ENCODE measurements around the gene IL31RA.

IL31RA gene

GRCh38 chr5:55900776-55901175, 49.6 kb downstream of the IL31RA start:
- DNase-seq (ENCODE audit: low read depth in 2 of 2, low spot score in 1 of 2): no peak

DNA sequence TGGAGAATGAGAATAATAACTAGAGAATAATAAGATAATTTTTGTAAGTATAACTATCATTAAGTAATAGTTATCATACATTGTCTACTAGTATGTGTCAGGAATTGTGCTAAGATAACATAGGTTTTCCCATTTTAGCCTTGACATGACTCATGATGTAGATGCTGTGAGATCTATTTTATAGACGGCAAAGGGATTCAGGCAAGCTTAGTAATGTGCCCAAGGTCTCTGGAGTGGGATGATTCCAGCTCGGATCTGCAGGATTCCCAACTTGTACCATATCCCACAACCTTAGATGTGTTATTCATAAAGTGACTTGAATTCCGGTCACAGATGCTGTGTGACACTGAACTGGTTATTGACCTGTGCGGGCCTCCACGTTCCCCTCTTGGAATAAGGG, 51.5 kb downstream of the IL31RA start:
- DNase-seq (ENCODE audit: low read depth in 2 of 2, low spot score in 1 of 2): no peak

DNA sequence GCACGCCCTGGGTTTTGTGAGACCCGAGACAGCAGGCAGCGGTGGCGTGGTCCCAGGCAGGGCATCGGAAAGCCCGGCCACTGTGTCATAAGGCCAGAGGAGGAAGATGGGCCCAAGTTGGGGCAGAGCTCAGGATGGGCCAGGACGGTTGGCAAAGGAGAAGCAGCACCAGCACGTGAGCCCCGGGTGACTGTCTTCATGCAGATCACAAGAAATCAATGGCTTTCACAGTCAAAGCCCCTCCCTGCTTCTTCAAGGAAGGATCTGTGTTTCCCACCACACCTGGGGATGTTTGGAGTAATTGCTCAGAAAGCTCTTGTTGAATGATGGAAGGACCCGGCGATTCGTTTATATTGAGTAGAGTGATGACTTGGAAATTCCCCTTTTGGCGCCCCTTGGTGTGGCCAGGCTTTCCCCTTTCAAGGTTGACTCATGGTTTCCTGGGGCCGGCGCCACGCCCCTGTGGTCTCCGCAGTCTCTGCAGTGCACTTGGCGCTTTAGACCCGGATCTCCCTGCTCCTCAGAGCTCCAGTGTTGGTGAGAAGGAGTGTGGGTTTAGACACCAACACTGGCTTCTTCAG, 52.1 kb downstream of the IL31RA start:
- peak; percentile 11 to 51 for DNase-seq (ENCODE audit: low read depth in 2 of 2, low spot score in 1 of 2)

- no peak for DNase-seq (ENCODE audit: low read depth in 2 of 2, low spot score in 1 of 2)
Observed at GRCh38 chr5:55904152-55904551, 53.0 kb downstream of the IL31RA start.

GRCh38 chr5:55905251-55905650, 54.1 kb downstream of the IL31RA start:
- no peak for DNase-seq (ENCODE audit: low read depth in 2 of 2, low spot score in 1 of 2)

DNA sequence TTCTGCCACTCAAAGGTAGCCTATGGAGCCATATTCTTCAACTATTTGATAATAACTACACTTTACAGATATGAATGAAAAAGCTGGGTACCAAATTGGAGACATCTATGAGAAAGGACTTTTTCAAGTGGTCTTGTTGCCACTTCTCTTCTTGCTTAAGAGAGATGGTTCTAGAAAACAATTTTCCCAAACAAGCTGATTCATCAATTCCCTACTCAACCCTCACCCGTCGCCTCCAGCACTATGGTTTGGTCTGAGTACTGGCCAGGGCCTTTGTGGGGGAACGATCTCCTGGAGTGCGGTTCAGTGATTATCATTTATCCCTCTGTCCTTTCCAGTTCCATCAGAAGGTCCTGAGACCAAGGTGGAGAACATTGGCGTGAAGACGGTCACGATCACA, 56.8 kb downstream of the IL31RA start:
- DNase-seq (ENCODE audit: low read depth in 2 of 2, low spot score in 1 of 2): no peak

DNA sequence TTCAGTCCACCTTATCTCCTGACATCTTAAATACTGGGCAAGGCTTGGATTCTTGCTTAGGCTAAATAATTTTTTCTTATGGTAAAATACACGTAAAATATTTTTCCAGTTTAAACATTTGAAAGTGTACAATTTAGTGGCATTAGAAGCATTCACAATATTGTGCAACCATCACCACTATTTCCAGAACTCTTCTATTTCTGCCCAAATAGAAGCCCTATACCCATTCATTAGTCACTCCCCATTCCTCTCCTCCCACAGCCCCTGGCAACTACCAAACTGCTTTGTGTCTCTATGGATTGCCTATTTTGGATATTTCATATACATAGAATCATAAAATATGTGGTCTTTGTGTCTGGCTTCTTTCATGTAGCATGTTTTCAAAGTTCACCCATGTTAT, 57.6 kb downstream of the IL31RA start:
- DNase-seq (ENCODE audit: low read depth in 2 of 2, low spot score in 1 of 2): no peak

- DNase-seq (ENCODE audit: low read depth in 2 of 2, low spot score in 1 of 2): no peak
Observed at GRCh38 chr5:55911784-55912653, 60.9 kb downstream of the IL31RA start.

DNA sequence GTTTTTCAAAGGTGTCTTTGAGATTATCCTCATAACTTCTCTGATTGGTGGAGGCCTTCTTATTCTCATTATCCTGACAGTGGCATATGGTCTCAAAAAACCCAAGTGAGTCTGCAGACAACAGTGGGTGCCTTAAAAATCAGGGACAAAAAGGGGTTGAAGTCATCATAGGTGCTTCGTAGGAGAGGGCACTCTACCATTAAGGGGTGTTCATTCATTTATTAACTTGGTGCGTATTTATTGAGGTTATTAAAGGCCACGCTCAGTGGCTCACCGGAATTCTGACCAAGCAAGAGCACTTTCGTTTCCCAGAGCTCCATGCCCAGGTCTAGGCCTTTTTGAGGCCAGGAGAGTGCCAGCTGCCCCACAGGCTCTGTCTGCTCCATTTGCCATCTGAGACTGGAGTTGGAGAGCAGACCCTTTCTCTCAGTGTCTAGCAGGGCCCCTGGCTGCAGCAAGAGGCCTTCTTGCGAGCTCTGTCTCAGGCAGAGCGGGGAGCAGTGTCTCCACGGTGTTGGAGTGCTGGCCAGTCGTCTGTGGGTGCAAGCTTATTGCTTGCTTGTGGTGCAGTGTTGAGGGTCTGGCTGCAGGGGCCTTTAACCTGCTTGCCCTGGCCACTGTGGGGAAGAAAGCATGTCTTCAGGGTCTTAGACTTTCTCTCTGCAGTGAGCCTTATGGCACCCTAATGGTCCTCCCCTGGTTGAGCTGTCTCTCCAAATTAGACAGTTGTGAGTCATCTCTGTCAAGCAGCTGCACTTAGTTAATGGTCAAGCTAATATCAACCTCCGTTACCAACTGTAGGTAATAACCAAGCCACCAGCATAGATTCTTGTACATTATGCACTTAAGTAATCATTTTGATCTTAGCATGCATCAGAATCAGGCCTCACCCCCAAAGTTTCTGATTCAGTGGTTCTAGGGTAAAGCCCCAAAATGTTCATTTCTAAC, 62.6 kb downstream of the IL31RA start:
- DNase-seq (ENCODE audit: low read depth in 2 of 2, low spot score in 1 of 2): no peak

DNA sequence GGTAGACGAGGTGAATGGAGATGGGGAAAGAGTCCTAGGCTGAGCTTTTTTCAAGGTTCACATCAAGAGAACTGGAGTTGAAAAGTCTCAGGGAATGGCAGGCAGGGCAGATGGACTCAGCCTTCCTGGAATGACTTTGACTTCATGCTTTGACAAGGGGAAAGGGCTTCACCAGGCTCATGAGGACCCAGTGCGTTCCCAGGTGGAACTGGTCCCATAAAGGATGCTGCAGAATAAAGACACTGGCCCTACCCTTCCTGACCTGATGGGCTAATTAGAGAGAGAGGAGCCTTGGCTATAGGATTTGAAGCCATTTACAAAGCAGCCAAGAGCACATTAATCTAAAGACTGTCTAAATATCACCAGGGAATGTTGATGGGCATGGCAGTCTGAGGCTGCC, 63.8 kb downstream of the IL31RA start:
- no peak for DNase-seq (ENCODE audit: low read depth in 2 of 2, low spot score in 1 of 2)

DNA sequence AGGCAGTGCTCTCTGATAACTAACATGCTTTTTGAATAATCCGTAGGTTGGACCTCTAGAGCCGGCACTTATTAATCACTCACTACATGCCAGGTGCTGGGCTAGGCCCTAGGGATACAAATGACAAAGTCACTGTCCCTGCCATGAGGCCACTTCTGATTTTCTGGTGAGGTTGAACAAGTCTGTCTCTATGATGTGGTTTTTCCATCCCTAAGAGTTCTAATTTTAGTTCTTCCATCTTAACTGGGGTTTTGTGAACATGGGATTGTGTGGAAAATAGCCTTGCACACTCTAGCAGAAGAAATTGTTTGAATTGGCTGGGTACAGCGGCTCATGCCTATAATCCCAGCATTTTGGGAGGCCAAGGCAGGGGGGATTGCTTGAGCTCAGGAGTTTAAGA, 64.6 kb downstream of the IL31RA start:
- DNase-seq (ENCODE audit: low read depth in 2 of 2, low spot score in 1 of 2): no peak

- no peak for DNase-seq (ENCODE audit: low read depth in 2 of 2, low spot score in 1 of 2)
Observed at GRCh38 chr5:55916986-55917385, 65.8 kb downstream of the IL31RA start.

- DNase-seq (ENCODE audit: low read depth in 2 of 2, low spot score in 1 of 2): no peak
Observed at GRCh38 chr5:55917402-55918086, 66.4 kb downstream of the IL31RA start.

DNA sequence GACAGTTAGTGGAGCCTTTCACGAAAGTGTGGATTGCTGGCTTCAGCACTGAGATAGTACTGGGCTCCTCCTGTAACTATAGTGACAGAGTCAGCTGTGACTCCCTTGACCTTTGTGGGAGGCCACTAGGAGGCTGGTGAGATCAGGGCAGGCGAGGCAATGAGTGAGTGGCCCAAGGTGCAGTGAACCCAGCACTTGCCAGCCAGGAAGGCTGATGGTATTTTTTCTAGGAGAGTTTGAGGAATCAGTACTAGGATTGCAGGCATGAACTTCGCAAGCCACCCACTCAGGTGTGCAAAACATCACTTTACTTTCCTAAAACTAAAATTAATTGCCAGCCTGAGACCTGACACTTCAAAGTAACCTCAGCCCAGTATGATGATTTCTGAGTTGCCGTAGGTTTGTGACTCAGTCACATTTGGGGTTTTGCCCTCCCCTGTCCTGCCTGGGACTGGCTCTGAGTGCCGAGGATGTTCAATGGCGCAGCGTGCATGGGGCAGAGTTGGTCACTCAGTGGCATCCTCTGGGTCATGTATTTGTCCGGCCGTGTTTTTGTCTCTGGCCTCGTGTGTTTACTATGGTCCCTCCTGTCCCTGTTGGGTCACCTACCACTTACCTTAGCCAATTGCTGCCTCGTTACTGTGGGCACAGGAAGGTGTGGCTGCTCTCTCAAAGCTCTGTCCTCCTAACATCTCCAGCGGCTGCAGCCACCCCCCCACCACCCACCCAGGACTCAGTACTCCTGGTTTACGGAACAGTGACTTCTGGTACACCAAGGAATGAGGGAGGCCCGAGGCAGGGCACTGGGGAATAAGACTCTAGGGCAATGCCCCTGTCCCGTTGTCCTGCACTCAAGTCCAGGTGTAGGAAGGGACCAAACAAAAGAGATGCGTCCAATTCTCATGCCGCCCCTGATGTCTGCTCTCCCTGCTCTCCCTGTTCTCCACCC, 67.2 kb downstream of the IL31RA start:
- no peak for DNase-seq (ENCODE audit: low read depth in 2 of 2, low spot score in 1 of 2)

DNA sequence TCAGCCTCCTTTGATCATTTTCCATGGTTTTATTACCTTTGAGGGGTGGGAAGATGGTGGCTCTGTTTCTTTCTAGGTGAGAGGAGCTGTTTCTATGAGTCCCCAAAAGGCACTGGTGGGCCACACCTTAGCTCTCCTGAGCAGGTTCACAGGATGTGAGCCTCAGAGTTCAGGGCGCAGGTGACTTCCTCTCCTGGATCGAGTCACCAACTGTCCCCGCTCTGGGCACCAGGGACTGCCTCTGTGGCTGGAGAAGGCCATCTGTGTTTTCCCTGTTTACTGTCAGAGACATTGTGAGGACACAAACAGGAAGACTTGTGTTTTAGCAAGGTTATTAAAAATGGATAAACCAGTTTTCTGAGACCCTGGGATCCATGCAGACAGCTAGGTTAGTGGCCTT, 68.5 kb downstream of the IL31RA start:
- no peak for DNase-seq (ENCODE audit: low read depth in 2 of 2, low spot score in 1 of 2)

GRCh38 chr5:55920784-55921183, 69.6 kb downstream of the IL31RA start:
- no peak for DNase-seq (ENCODE audit: low read depth in 2 of 2, low spot score in 1 of 2)

DNA sequence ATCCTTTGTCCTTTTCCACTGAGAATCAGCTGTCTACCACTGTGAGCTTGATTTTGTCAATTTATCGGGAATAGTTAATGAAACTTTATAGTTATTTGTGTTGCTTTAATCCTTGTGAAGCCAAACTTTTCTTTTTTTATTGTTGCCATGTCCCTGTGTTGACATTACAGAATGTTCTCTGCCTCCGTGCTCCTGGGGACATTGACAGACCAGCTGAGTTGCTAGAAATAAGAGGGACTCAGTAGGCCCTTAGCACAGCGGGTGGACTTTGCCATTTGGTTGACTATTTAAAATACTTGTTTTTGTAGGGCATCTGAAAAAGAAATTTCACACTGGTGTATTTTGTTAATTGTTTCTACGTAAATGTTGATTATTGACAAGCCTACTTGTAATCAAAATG, 70.5 kb downstream of the IL31RA start:
- DNase-seq (ENCODE audit: low read depth in 2 of 2, low spot score in 1 of 2): no peak

DNA sequence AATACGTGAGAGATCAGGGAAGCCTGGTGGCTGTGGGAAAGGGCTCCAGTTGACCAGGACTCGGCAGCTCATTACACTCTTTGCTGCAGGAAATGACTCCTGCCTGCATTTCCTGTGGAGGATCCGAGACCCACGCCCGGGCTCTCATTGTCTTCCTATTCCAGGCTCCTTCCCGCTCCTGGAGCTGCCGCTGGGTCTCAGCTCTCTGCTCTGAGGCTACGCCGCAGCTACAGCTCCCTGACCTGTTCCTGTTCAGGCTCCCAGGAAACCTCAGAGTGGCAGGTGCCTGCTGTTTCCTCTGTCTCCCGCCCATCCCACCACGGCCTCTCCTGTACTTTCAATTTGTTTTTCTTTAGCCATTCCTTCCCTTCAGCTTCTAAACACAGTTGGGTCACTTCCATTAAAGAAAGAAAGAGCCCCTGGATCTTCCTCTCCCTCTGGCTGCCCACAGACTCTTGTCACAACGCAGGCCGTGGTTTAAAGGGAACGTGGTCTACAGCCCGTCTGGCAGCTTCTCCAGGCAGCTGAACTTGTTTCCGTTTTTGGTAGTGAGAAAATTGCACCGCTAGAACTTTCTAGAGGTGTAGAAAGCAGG, 72.1 kb downstream of the IL31RA start:
- no peak for DNase-seq (ENCODE audit: low read depth in 2 of 2, low spot score in 1 of 2)

GRCh38 chr5:55923865-55924500, 72.8 kb downstream of the IL31RA start:
- DNase-seq (ENCODE audit: low read depth in 2 of 2, low spot score in 1 of 2): no peak
